ENCODE results near the gene TOM1L2. TPM values are rescaled to one million over a fixed set of nuclear protein-coding genes. Genes with fewer than 3 reads are reported as not detected.

Gene TOM1L2
- total and polyA plus RNA-seq, 8 donors = 13.3 to 154 (median 41.1) TPM

- H3K27ac ChIP-seq = no peak overlapping the region
- H3K9me3 ChIP-seq = no peaks in the 10 kb centered on the region
- peaks cover 0 to 9% (median 3%) of the 10 kb centered on the region in 4 donors for H3K4me1 ChIP-seq
- no peak overlapping the region for H3K4me3 ChIP-seq
- H3K36me3 ChIP-seq = peaks cover 14 to 83% (median 67%) of the 10 kb centered on the region in 4 donors
- DNase-seq = no peak
- 20 to 50% (median 38%) methylated on average over 1 of the region's 1 CpG for WGBS, 5 donors
- H3K27me3 ChIP-seq = no peaks in the 10 kb centered on the region
- no peak for TF ChIP-seq POLR2A (IDR thresholded peaks at IDR 0.05)
- no peak for TF ChIP-seq POLR2AphosphoS5 (IDR thresholded peaks at IDR 0.05)
- TF ChIP-seq EP300 (IDR thresholded peaks at IDR 0.05) = no peak
- TF ChIP-seq, protein P1, sequence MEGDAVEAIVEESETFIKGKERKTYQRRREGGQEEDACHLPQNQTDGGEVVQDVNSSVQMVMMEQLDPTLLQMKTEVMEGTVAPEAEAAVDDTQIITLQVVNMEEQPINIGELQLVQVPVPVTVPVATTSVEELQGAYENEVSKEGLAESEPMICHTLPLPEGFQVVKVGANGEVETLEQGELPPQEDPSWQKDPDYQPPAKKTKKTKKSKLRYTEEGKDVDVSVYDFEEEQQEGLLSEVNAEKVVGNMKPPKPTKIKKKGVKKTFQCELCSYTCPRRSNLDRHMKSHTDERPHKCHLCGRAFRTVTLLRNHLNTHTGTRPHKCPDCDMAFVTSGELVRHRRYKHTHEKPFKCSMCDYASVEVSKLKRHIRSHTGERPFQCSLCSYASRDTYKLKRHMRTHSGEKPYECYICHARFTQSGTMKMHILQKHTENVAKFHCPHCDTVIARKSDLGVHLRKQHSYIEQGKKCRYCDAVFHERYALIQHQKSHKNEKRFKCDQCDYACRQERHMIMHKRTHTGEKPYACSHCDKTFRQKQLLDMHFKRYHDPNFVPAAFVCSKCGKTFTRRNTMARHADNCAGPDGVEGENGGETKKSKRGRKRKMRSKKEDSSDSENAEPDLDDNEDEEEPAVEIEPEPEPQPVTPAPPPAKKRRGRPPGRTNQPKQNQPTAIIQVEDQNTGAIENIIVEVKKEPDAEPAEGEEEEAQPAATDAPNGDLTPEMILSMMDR (IDR thresholded peaks at IDR 0.05) = no peak
- intact Hi-C loops (cut with DNase I; ENCODE audit: low total_unique reads) = no loop called here
Measured at GRCh38 chr17:17888371-17888770, 83.8 kb downstream of the TOM1L2 start.

DNA sequence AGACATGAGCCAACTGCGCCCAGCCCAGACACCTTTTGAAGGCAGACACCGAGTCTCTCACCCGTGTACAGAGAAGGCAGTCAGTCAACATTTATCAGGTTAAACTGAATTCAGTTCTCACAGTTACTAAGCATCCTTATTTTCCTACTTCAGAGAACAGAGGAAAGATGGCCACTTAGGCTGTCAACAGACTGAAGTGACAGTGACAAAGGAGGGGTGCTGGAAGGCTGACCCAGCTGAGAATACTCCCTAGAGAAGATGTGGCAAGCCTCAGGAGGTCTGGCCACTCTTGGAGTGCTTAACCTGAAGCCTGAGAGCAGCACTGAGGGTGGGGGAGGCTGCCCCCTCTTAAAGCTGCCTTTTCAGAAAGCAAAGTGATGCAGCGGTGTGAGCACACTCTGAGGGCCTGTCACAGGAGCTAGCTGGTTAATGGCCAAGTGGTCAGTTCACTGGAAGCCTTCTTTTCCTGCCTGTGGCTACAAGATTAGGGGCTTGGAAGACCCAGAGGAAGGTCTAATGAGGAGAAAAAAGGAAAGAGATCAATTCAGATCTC is 84.4 kb downstream of the TOM1L2 start:
- Histone ChIP-seq H3K27ac (no peak overlapping the region), H3K36me3 (peaks cover 16 to 83% (median 67%) of the 10 kb centered on the region in 4 donors), H3K27me3 (no peaks in the 10 kb centered on the region), H3K9me3 (no peaks in the 10 kb centered on the region), H3K4me3 (no peak overlapping the region), H3K4me1 (peaks cover 0 to 9% (median 3%) of the 10 kb centered on the region in 4 donors)
- no peak for DNase-seq
- TF ChIP-seq EP300 (IDR thresholded peaks at IDR 0.05) (no peak), POLR2AphosphoS5 (IDR thresholded peaks at IDR 0.05) (no peak), POLR2A (IDR thresholded peaks at IDR 0.05) (no peak)
- TF ChIP-seq, protein P1 (IDR thresholded peaks at IDR 0.05) = no peak
- WGBS, 5 donors = 86 to 93% (median 90%) methylated on average over 4 of the region's 4 CpGs
- intact Hi-C loops (cut with DNase I; ENCODE audit: low total_unique reads) = no loop called here

DNA sequence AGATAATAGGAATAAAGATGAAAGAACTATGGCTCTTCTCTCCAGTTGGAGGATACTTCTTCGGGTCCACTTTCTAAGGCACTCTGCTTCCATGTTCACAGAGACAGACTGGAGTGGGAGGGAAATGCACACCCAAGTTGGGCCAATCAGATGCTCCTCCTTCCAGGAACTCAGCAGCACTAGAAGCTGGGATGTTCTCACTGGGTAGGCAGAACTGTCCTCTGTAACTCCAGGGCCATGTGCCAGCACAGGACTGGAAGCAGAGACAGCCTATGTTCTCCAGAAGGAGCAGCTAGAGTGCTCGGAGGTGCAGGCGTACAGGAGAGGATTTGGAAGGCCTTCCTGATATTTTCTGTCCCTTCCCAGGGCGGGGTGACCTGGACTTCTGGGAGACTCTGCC is 85.5 kb downstream of the TOM1L2 start:
- H3K27me3 ChIP-seq = no peaks in the 10 kb centered on the region
- no peak overlapping the region for H3K27ac ChIP-seq
- H3K36me3 ChIP-seq = peaks cover 27 to 83% (median 67%) of the 10 kb centered on the region in 4 donors
- H3K4me3 ChIP-seq = no peak overlapping the region
- H3K4me1 ChIP-seq = peaks cover 0 to 9% (median 3%) of the 10 kb centered on the region in 4 donors
- DNase-seq = no peak
- no peak for TF ChIP-seq EP300 (IDR thresholded peaks at IDR 0.05)
- TF ChIP-seq, protein P1 (IDR thresholded peaks at IDR 0.05) = no peak
- no peak for TF ChIP-seq POLR2AphosphoS5 (IDR thresholded peaks at IDR 0.05)
- no peak for TF ChIP-seq POLR2A (IDR thresholded peaks at IDR 0.05)
- H3K9me3 ChIP-seq = no peaks in the 10 kb centered on the region
- intact Hi-C loops (cut with DNase I; ENCODE audit: low total_unique reads) = no loop called here
- WGBS, 5 donors = 77 to 96% (median 90%) methylated on average over 4 of the region's 4 CpGs

- Histone ChIP-seq H3K9me3 (no peaks in the 10 kb centered on the region), H3K27ac (no peak overlapping the region), H3K36me3 (peaks cover 27 to 83% (median 68%) of the 10 kb centered on the region in 4 donors), H3K4me3 (no peak overlapping the region), H3K27me3 (no peaks in the 10 kb centered on the region), H3K4me1 (peaks cover 0 to 9% (median 3%) of the 10 kb centered on the region in 4 donors)
- DNase-seq = no peak
- intact Hi-C loops (cut with DNase I; ENCODE audit: low total_unique reads) = no loop called here
- TF ChIP-seq POLR2A (IDR thresholded peaks at IDR 0.05) (no peak), POLR2AphosphoS5 (IDR thresholded peaks at IDR 0.05) (no peak), EP300 (IDR thresholded peaks at IDR 0.05) (no peak)
- TF ChIP-seq, protein P1 (IDR thresholded peaks at IDR 0.05) = no peak
- 66 to 75% (median 69%) methylated on average over 6 of the region's 6 CpGs for WGBS, 5 donors
Measured at GRCh38 chr17:17886226-17886625, 86.0 kb downstream of the TOM1L2 start.

Data from stomach (tissue), 9 donors.